CD8-positive, alpha-beta memory T cell (primary cell): ENCODE measurements around the gene C11orf91. TPM values are rescaled to one million over a fixed set of nuclear protein-coding genes. Genes with fewer than 3 reads are reported as not detected.

Experiments
- CTCF ChIA-PET: fragments of 350-600 bp; sonication (Branson Sonifier 250); formaldehyde crosslinking; loops from one replicate; lab custom pipeline; 2021; ENCODE audit warnings: antibody characterized with exemption; lab: Charles Lee
- POLR2A ChIA-PET: fragments of 350-600 bp; sonication (Branson Sonifier 250); formaldehyde crosslinking; loops from one replicate; lab custom pipeline; 2021; ENCODE audit warnings: antibody characterized with exemption; lab: Charles Lee
- DNase-seq, 5 donors: peaks; one replicate each; pipeline versions ENCODE4 v3.0.0 to v3.0.0-alpha.2; 2020 to 2022; ENCODE audit warnings: mixed read lengths in 1 of 5
- H3K27ac ChIP-seq: one replicate; pipeline ENCODE4 v1.7.0; 2013; ENCODE audit warnings: low read depth, mild to moderate bottlenecking, low read length, moderate library complexity
- H3K27me3 ChIP-seq: 2 replicates; pipeline ENCODE4 v1.7.0; 2013; ENCODE audit warnings: low read length, mild to moderate bottlenecking; ENCODE audit not compliant: insufficient read depth, poor library complexity, severe bottlenecking
- H3K36me3 ChIP-seq: 2 replicates; pipeline ENCODE4 v1.7.0; 2013; ENCODE audit warnings: mild to moderate bottlenecking, low read length, moderate library complexity; ENCODE audit not compliant: insufficient read depth
- H3K4me1 ChIP-seq: 2 replicates; pipeline ENCODE4 v1.7.0; 2013; ENCODE audit warnings: mild to moderate bottlenecking, low read length, moderate library complexity; ENCODE audit not compliant: insufficient read depth
- H3K4me3 ChIP-seq: 2 replicates; pipeline ENCODE4 v1.7.0; 2013; ENCODE audit warnings: mild to moderate bottlenecking, low read length
- H3K9me3 ChIP-seq: 2 replicates; pipeline ENCODE4 v1.7.0; 2013; ENCODE audit warnings: mild to moderate bottlenecking, low read length
- H3K27ac Mint-ChIP-seq, 8 donors: one replicate each; pipeline ENCODE4 v1.8.0; 2020 to 2021; ENCODE audit warnings: mixed read lengths in 8 of 8, mild to moderate bottlenecking in 6 of 8, inconsistent platforms in 3 of 8, moderate library complexity in 3 of 8
- H3K27me3 Mint-ChIP-seq, 2 donors: one replicate each; pipeline ENCODE4 v1.8.0; 2020 to 2021; ENCODE audit warnings: mixed read lengths in 2 of 2, mild to moderate bottlenecking in 1 of 2, moderate library complexity in 1 of 2
- H3K36me3 Mint-ChIP-seq, 3 donors: one replicate each; pipeline ENCODE4 v1.8.0; 2020 to 2021; ENCODE audit warnings: mixed read lengths in 3 of 3, inconsistent platforms in 1 of 3, mild to moderate bottlenecking in 1 of 3
- H3K4me1 Mint-ChIP-seq, 3 donors: one replicate each; pipeline ENCODE4 v1.8.0; 2020 to 2021; ENCODE audit warnings: mixed read lengths in 3 of 3, inconsistent platforms in 1 of 3, mild to moderate bottlenecking in 1 of 3
- H3K4me3 Mint-ChIP-seq, 7 donors: one replicate each; pipeline ENCODE4 v1.8.0; 2020 to 2021; ENCODE audit warnings: mixed read lengths in 7 of 7, mild to moderate bottlenecking in 6 of 7, moderate library complexity in 4 of 7, inconsistent platforms in 2 of 7
- H3K9me3 Mint-ChIP-seq, 5 donors: one replicate each; pipeline ENCODE4 v1.8.0; 2020 to 2022; ENCODE audit warnings: mixed read lengths in 5 of 5, mild to moderate bottlenecking in 3 of 5, moderate library complexity in 2 of 5, inconsistent platforms in 1 of 5
- polyA plus RNA-seq: library from polyadenylated mRNA; unstranded; fragments of 300-500 nt; fragmentation: Illumina TruSeq; gene quantifications from one replicate; pipeline ENCODE4 v1.2.3, GENCODE V29; 2021
- total RNA-seq, 2 experiments: library from RNA; stranded (reverse); gene quantifications; one replicate each; pipeline ENCODE4 v1.2.3, GENCODE V29; 2021

The C11orf91 gene
- total and polyA plus RNA-seq, 3 experiments from 2014 or later, result not detected

DNA sequence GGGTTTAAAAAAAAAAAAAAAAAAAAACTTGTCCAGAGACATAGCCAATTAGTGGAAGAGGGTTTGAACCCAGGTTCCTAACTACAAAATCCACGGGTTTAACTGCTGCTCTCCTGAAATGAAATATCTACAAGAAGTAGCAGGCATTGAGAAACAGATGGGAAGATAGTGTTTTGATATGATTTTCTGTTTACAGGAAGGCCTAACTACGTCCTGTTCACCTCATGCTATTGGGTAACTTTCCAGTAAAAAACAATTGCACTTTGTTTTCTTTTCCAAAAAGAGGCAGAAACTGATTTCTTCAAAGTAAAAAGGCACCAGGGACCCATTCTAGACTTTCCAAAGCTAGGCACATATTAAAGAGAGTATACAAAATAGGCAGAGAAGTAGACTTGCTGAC lies 5.9 kb upstream of the C11orf91 start:
- peak overlapping the region in 1 of 8 donors; percentile 39 for H3K27ac Mint-ChIP-seq
- POLR2A ChIA-PET, result no interaction called here

DNA sequence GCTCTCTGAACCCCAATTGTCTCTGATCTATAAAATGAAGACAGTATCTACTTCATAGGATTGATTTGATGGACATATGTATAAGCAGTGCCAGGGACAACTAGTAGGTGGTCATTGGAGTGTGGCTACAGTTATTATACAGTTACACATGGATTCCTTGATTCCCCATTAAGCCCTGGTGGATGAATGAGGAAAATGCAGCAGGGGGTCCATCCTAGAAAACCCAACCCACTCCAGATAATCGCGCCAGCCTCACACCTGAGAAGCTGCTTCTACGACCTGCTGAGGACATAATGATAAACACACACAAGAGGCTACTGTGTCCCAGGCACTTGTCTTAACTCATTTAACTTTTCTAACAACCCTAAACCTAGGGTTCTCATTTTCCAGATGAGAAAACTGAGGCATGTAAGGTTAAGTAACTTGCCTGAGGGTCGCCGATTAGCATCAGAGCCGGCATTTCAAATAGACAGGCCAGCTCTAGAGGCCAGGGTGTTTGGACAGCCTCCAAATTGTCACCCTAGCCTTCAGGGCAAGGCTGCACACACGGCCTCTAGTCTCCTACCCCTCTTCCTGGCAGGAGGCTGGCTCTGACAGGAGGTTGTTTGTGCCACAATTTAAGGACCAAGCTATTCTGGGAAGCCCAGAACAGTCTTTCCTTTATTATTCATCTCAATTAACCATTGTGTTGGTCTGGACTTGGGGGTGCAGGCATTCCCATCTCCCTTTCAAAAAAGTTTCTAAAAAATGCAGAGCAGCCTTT lies 3.8 kb upstream of the C11orf91 start:
- no peak overlapping the region for H3K27ac ChIP-seq
- Mint-ChIP-seq H3K4me1 (peaks cover 15 to 22% (median 22%) of the 10 kb centered on the region in 3 donors), H3K36me3 (peaks cover 4 to 11% (median 11%) of the 10 kb centered on the region in 3 donors), H3K27me3 (no peaks in the 10 kb centered on the region), H3K9me3 (no peaks in the 10 kb centered on the region), H3K4me3 (peak overlapping the region in 1 of 7 donors; percentile 22), H3K27ac (no peak overlapping the region)
- ChIA-PET POLR2A (no interaction called here), CTCF (interaction anchor here (1.9 kb wide), 1 partner anchor 10 kb away, joined by 6 read pairs; no protein-coding TSS in a partner anchor)
- no peaks in the 10 kb centered on the region for H3K36me3 ChIP-seq
- no peak for DNase-seq
- H3K4me3 ChIP-seq, result no peak overlapping the region
- H3K27me3 ChIP-seq, result no peaks in the 10 kb centered on the region
- no peaks in the 10 kb centered on the region for H3K9me3 ChIP-seq
- H3K4me1 ChIP-seq, result peaks cover 12% of the 10 kb centered on the region

More for the DNA sequence above, 5.9 kb upstream of the C11orf91 start:
- no peak for DNase-seq
- H3K4me1 Mint-ChIP-seq, result peaks cover 4 to 9% (median 7%) of the 10 kb centered on the region in 3 donors
- CTCF ChIA-PET, result interaction anchor here (0.9 kb wide), 1 partner anchor 14 kb away, joined by 3 read pairs; no protein-coding TSS in a partner anchor
- Histone ChIP-seq H3K27me3 (no peaks in the 10 kb centered on the region), H3K36me3 (no peaks in the 10 kb centered on the region), H3K9me3 (no peaks in the 10 kb centered on the region), H3K27ac (no peak overlapping the region), H3K4me3 (no peak overlapping the region), H3K4me1 (no peaks in the 10 kb centered on the region)
- H3K9me3 Mint-ChIP-seq, result no peaks in the 10 kb centered on the region
- H3K27me3 Mint-ChIP-seq, result no peaks in the 10 kb centered on the region
- H3K4me3 Mint-ChIP-seq, result no peak overlapping the region
- peaks cover 5 to 24% (median 18%) of the 10 kb centered on the region in 3 donors for H3K36me3 Mint-ChIP-seq

DNA sequence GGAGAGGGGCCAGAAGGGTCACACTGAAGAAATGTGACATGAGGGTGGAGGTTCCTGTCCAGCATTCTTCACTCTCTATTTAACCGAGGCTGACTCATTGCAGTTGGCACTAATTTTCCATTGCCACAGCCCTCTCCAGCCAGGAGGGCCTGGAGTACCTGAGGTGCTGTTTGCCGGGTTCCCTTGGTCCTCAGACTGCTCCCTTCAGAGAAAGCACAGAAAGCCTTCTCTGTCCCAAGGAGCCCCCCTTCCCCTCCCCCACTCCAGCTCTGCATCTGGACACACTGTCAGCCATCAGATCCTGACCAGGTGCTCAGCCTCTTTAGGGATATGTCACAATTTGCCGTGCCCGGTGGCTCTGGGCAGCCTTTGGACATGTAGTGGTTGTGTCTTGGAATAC lies 3.2 kb upstream of the C11orf91 start:
- ChIA-PET CTCF (no interaction called here), POLR2A (no interaction called here)
- Mint-ChIP-seq H3K4me1 (peaks cover 15 to 22% (median 22%) of the 10 kb centered on the region in 3 donors), H3K36me3 (peaks cover 0 to 5% (median 5%) of the 10 kb centered on the region in 3 donors), H3K27ac (no peak overlapping the region), H3K4me3 (no peak overlapping the region), H3K27me3 (no peaks in the 10 kb centered on the region), H3K9me3 (no peaks in the 10 kb centered on the region)
- Histone ChIP-seq H3K4me3 (no peak overlapping the region), H3K4me1 (peaks cover 12% of the 10 kb centered on the region), H3K9me3 (no peaks in the 10 kb centered on the region), H3K27ac (no peak overlapping the region), H3K27me3 (no peaks in the 10 kb centered on the region), H3K36me3 (no peaks in the 10 kb centered on the region)
- DNase-seq, result no peak

DNA sequence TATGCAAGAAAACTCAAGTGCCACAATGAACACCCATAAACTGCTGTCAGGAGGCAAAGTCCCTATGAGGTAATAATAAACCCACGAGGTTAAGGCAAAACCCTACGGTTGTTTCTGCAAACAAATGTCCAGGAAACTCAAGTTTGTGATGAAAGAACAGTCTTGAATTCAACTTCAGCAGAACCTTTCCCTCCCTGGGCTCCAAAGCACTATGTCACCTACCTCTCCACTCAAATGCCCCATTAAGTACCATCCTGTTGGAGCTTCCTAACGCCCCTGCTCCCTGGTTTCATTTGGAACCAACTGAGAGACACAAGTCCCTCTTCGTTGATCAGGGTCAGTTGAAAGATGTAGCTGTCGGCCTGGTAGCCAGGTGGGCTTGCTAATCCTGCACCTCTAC lies 2.6 kb upstream of the C11orf91 start:
- Mint-ChIP-seq H3K36me3 (peaks cover 0 to 3% (median 0%) of the 10 kb centered on the region in 3 donors), H3K27ac (no peak overlapping the region), H3K9me3 (no peaks in the 10 kb centered on the region), H3K4me3 (peak overlapping the region in 1 of 7 donors; percentile 41), H3K4me1 (peaks cover 15 to 22% (median 22%) of the 10 kb centered on the region in 3 donors), H3K27me3 (no peaks in the 10 kb centered on the region)
- Histone ChIP-seq H3K4me3 (no peak overlapping the region), H3K4me1 (peaks cover 12% of the 10 kb centered on the region), H3K27ac (no peak overlapping the region), H3K36me3 (no peaks in the 10 kb centered on the region), H3K27me3 (no peaks in the 10 kb centered on the region), H3K9me3 (no peaks in the 10 kb centered on the region)
- no peak for DNase-seq
- ChIA-PET CTCF (no interaction called here), POLR2A (no interaction called here)

DNA sequence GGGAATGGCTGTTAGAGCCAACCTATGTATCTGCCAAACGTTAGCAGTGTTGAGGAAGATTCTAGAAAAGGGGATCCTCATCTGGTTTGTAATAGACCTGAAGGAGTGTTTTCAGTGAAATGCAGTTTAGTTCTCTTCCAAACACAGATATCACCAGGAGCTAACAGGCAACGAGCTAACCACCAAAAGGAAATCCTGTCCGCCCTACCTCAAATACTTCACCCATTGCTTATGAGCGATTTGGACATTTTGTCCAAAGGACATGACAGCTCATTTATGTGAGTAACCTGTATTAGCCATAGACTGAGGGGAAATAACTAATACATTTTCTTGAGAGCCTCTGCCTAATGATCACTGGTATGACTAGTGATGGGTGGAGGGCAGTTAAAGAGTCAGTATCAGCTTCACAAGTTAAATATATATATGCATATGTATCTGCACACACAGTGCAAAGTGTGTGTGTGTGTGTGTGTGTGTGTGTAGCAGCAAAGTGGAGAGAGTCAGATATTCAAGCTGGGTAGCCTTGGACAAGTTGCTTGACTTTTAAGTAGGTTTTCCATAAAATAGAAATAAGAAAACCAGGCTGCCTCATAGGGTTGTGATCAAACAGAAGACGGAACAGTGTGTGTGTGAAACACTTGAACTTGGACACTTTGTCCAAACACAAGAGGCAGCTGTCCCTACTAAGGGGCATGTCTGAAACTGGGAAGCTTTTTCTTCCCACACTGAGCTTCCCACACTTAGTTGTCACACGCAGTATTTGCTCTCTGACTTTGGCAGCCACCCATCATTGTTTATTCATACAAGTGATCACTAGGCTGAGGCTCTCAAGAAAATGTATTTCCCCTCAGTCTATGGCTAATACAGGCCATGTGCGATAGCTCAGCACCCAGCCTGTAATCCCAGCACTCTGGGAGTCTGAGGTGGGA lies 940 bp upstream of the C11orf91 start:
- peaks cover 12% of the 10 kb centered on the region for H3K4me1 ChIP-seq
- no peak for DNase-seq
- Mint-ChIP-seq H3K4me1 (peaks cover 14 to 20% (median 20%) of the 10 kb centered on the region in 3 donors), H3K36me3 (peaks cover 0 to 2% (median 0%) of the 10 kb centered on the region in 3 donors), H3K27ac (peak overlapping the region in 5 of 8 donors; percentile 20 to 86 (median 81)), H3K27me3 (no peaks in the 10 kb centered on the region), H3K9me3 (no peaks in the 10 kb centered on the region), H3K4me3 (peak overlapping the region; percentile 79 to 94 (median 91))
- H3K27ac ChIP-seq, result no peak overlapping the region
- POLR2A ChIA-PET, result interaction anchor here (0.6 to 1.8 kb wide), 2 partner anchors 34 to 76 kb away, joined by 3 to 6 read pairs; no protein-coding TSS in a partner anchor
- peaks cover 3% of the 10 kb centered on the region for H3K27me3 ChIP-seq
- H3K36me3 ChIP-seq, result no peaks in the 10 kb centered on the region
- CTCF ChIA-PET, result interaction anchor here (1.1 to 1.9 kb wide), 3 partner anchors 34 to 41 kb away, joined by 3 to 7 read pairs (median 4); partner anchors contain the start of gene CD59
- peak overlapping the region; percentile 69 for H3K4me3 ChIP-seq
- no peaks in the 10 kb centered on the region for H3K9me3 ChIP-seq

DNA sequence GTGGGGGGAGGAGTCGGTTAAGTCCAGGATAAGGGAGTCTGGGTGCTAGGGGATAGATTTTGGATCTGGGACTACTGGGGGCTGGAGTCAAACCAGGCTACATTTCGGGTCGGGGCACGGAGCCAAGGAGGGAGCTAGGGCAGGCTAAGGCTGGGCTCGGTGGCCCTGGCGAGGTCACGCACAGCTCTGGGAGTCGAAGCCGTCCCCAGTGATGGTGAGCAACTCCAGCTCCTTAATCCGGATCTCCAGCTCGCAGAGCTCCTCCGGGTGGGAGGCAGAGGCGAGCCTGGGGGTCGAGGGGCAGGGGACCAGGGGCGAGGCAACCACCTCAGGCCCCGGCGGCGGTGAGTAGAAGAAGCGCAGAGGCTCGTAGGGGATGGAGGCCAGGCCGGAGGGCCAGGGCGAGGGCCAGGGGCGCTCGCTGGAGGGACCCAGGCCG lies 544 bp downstream of the C11orf91 start:
- H3K27me3 ChIP-seq, result peaks cover 3% of the 10 kb centered on the region
- Mint-ChIP-seq H3K36me3 (no peaks in the 10 kb centered on the region), H3K27me3 (no peaks in the 10 kb centered on the region), H3K4me3 (peak overlapping the region; percentile 71 to 79 (median 78)), H3K9me3 (no peaks in the 10 kb centered on the region), H3K4me1 (peaks cover 12 to 20% (median 14%) of the 10 kb centered on the region in 3 donors), H3K27ac (peak overlapping the region in 3 of 8 donors; percentile 4 to 68 (median 32))
- no peak overlapping the region for H3K27ac ChIP-seq
- no peaks in the 10 kb centered on the region for H3K36me3 ChIP-seq
- CTCF ChIA-PET, result interaction anchor here (1.9 kb wide), 1 partner anchor 42 kb away, joined by 7 read pairs; no protein-coding TSS in a partner anchor
- H3K4me1 ChIP-seq, result peaks cover 12% of the 10 kb centered on the region
- no peaks in the 10 kb centered on the region for H3K9me3 ChIP-seq
- H3K4me3 ChIP-seq, result no peak overlapping the region
- no peak for DNase-seq
- POLR2A ChIA-PET, result interaction anchor here (1.8 kb wide), 1 partner anchor 35 kb away, joined by 6 read pairs; no protein-coding TSS in a partner anchor

DNA sequence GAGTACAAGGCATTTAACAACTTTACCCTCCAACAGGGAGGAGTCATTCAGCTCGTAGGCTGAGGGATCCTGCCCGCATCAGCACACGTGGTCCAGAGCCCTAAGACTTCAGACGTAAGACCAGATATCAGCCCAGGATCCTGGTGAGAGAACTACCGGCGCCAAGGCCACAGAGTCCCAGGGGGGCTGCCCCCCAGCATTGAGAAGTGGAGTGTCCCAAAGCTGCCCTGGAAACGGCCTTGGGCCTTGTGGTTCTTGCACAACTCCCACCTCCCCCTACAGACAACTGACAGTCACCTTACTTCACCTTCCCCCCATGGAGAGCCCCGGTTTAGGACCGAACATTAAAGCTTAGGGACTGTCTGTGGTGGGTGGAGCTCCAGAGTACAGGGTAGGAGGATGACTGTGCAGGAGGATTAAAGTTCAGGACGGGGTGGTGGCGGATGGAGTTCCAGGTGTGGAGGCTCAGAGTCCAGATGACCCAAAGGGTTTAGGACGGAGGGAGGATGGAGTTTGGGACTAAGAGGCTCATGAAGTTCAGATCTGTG lies 1.0 kb downstream of the C11orf91 start:
- ChIA-PET POLR2A (interaction anchor here (1.8 kb wide), 1 partner anchor 36 kb away, joined by 6 read pairs; no protein-coding TSS in a partner anchor), CTCF (interaction anchor here (1.9 kb wide), 1 partner anchor 43 kb away, joined by 7 read pairs; no protein-coding TSS in a partner anchor)
- Histone ChIP-seq H3K4me3 (no peak overlapping the region), H3K27ac (no peak overlapping the region), H3K9me3 (no peaks in the 10 kb centered on the region), H3K4me1 (peaks cover 12% of the 10 kb centered on the region), H3K27me3 (peaks cover 3% of the 10 kb centered on the region), H3K36me3 (no peaks in the 10 kb centered on the region)
- no peaks in the 10 kb centered on the region for H3K9me3 Mint-ChIP-seq
- DNase-seq, result no peak
- no peaks in the 10 kb centered on the region for H3K36me3 Mint-ChIP-seq
- H3K27ac Mint-ChIP-seq, result peak overlapping the region in 5 of 8 donors; percentile 4 to 68 (median 32)
- H3K27me3 Mint-ChIP-seq, result no peaks in the 10 kb centered on the region
- peak overlapping the region; percentile 67 to 79 (median 76) for H3K4me3 Mint-ChIP-seq
- peaks cover 12 to 20% (median 14%) of the 10 kb centered on the region in 3 donors for H3K4me1 Mint-ChIP-seq
